HCT116 (cell line): Measurements from ENCODE around the gene EDEM1. TPM values are rescaled to one million over a fixed set of nuclear protein-coding genes. Genes with fewer than 3 reads are reported as not detected.

Experiments used
- ATAC-seq: fragments of 200-7000 bp; cut with Tn5 transposase; 2 replicates; pipeline ENCODE4 v1.9.1; 2020; ENCODE audit warnings: mild to moderate bottlenecking, moderate library complexity
- BruUV-seq: library from RNA; stranded (reverse); fragments of 400-500 nt; replicated peaks from 2 replicates; lab custom pipeline; 2021; lab: Mats Ljungman, UMichigan
- CTCF ChIA-PET: fragments of 300-600 bp; sonication (Branson Sonifier 250); formaldehyde crosslinking; loops from one replicate; lab custom pipeline; 2021; ENCODE audit warnings: antibody characterized with exemption; lab: Charles Lee
- POLR2A ChIA-PET: fragments of 300-600, 350-600 bp; sonication (Branson Sonifier 250); formaldehyde crosslinking; loops from one replicate; lab custom pipeline; 2021; ENCODE audit warnings: antibody characterized with exemption; lab: Charles Lee
- RAD21 ChIA-PET, 2 experiments: fragments of 300-600 bp; sonication (Branson Sonifier 250); formaldehyde crosslinking; loops; one replicate each; lab custom pipeline; 2023; ENCODE audit warnings: low total read pairs in 2 of 2; ENCODE audit not compliant: uncharacterized antibody in 2 of 2, unreplicated experiment in 2 of 2, low non-redundant PET in 1 of 2; lab: Charles Lee
- DNase-seq: peaks from one replicate; pipeline ENCODE4 v3.0.0-alpha.2; 2010; ENCODE audit warnings: low read depth, low spot score
- H2AFZ ChIP-seq: fragments of 200-600 bp; shearing (Covaris generic), sonication (generic); 2 replicates; pipeline ENCODE4 v1.6.1; 2017; ENCODE audit warnings: low read depth, mixed run types, mixed read lengths, antibody characterized with exemption, low read length; ENCODE audit not compliant: poor library complexity, severe bottlenecking
- H3K27ac ChIP-seq: 2 replicates; pipeline ENCODE4 v1.5.1; 2012; ENCODE audit warnings: low read depth, low read length
- H3K27me3 ChIP-seq: fragments of 200-600 bp; sonication (generic); 2 replicates; pipeline ENCODE4 v1.6.1; 2016; ENCODE audit warnings: mixed run types, low read length, mixed read lengths; ENCODE audit not compliant: insufficient read depth
- H3K36me3 ChIP-seq, 2 experiments: fragments of 200-500 bp in 1 of 2; fragments of 200-600 bp in 1 of 2; sonication (Bioruptor generic) in 1 of 2; sonication (generic) in 1 of 2; 2 replicates each; pipeline versions ENCODE4 v1.5.1 to v1.6.1; 2014 to 2016; ENCODE audit warnings: low read length in 2 of 2, inconsistent platforms in 1 of 2, mixed read lengths in 1 of 2, mixed run types in 1 of 2; ENCODE audit not compliant: insufficient read depth in 2 of 2, control insufficient read depth in 1 of 2
- H3K4me1 ChIP-seq, 2 experiments: fragments of 200-600 bp in 1 of 2; sonication (generic) in 1 of 2; 2 replicates each; pipeline versions ENCODE4 v1.5.1 to v1.6.1; 2012 to 2017; ENCODE audit warnings: low read length in 2 of 2, inconsistent platforms in 1 of 2, mild to moderate bottlenecking in 1 of 2, mixed read lengths in 1 of 2, mixed run types in 1 of 2, moderate library complexity in 1 of 2; ENCODE audit not compliant: insufficient read depth in 2 of 2, control insufficient read depth in 1 of 2
- H3K4me2 ChIP-seq: fragments of 200-600 bp; sonication (generic); 2 replicates; pipeline ENCODE4 v1.6.1; 2017; ENCODE audit warnings: mixed run types, low read length, mixed read lengths
- H3K4me3 ChIP-seq, 2 experiments: fragments of 200-600 bp in 1 of 2; sonication (generic) in 1 of 2; replicated peaks in 1 of 2; 2 replicates each; pipeline ENCODE4 v1.5.1; 2011 to 2016; ENCODE audit warnings: low read length in 2 of 2, control low read depth in 1 of 2, low read depth in 1 of 2, mild to moderate bottlenecking in 1 of 2, mixed read lengths in 1 of 2, mixed run types in 1 of 2
- H3K79me2 ChIP-seq: fragments of 200-600 bp; sonication (generic); 2 replicates; pipeline ENCODE4 v1.6.1; 2017; ENCODE audit warnings: mild to moderate bottlenecking, mixed run types, low read length, moderate library complexity, mixed read lengths; ENCODE audit not compliant: insufficient read depth
- H3K9ac ChIP-seq: fragments of 200-600 bp; sonication (generic); 2 replicates; pipeline ENCODE4 v1.6.1; 2016; ENCODE audit warnings: low read length, mixed read lengths
- H3K9me2 ChIP-seq: fragments of 200-600 bp; sonication (generic), shearing (Covaris generic); 2 replicates; pipeline ENCODE4 v1.6.1; 2017; ENCODE audit warnings: mixed run types, mild to moderate bottlenecking, moderate library complexity; ENCODE audit not compliant: insufficient read depth
- H3K9me3 ChIP-seq, 2 experiments: fragments of 200-500 bp in 1 of 2; fragments of 200-600 bp in 1 of 2; sonication (Bioruptor generic) in 1 of 2; sonication (generic) in 1 of 2; 2 replicates each; pipeline ENCODE4 v1.6.1; 2014 to 2017; ENCODE audit warnings: low read length in 2 of 2, mixed read lengths in 2 of 2, inconsistent platforms in 1 of 2, low read depth in 1 of 2, mild to moderate bottlenecking in 1 of 2, mixed run types in 1 of 2, moderate library complexity in 1 of 2; ENCODE audit not compliant: control insufficient read depth in 1 of 2, insufficient read depth in 1 of 2
- H4K20me1 ChIP-seq: fragments of 200-600 bp; sonication (generic), shearing (Covaris generic); 2 replicates; pipeline ENCODE4 v1.6.1; 2017; ENCODE audit warnings: mixed run types, mild to moderate bottlenecking, moderate library complexity; ENCODE audit not compliant: insufficient read depth
- CEBPB ChIP-seq: IDR thresholded peaks from 2 replicates; pipeline ENCODE4 v1.6.1; 2012; ENCODE audit warnings: low read depth
- EGR1 ChIP-seq: IDR thresholded peaks from 2 replicates; pipeline ENCODE4 v1.6.1; 2012; ENCODE audit warnings: low read depth
- ELF1 ChIP-seq: IDR thresholded peaks from 2 replicates; pipeline ENCODE4 v1.6.1; 2012; ENCODE audit warnings: low read depth, borderline replicate concordance
- EZH2 ChIP-seq: fragments of 200-600 bp; sonication (generic); IDR thresholded peaks from 2 replicates; pipeline ENCODE4 v1.6.1; 2017; ENCODE audit warnings: antibody characterized with exemption, mixed run types
- FOSL1 ChIP-seq: IDR thresholded peaks from 2 replicates; pipeline ENCODE4 v1.6.1; 2012; ENCODE audit warnings: low read depth
- JUND ChIP-seq: IDR thresholded peaks from 2 replicates; pipeline ENCODE4 v1.6.1; 2012
- POLR2A ChIP-seq: IDR thresholded peaks from 2 replicates; pipeline ENCODE4 v1.7.0; 2011; ENCODE audit warnings: borderline replicate concordance; ENCODE audit not compliant: insufficient read depth, insufficient read length; ENCODE audit errors: extremely low read depth
- RAD21 ChIP-seq: IDR thresholded peaks from 2 replicates; pipeline ENCODE4 v1.6.1; 2012; ENCODE audit warnings: low read depth, mild to moderate bottlenecking
- SRF ChIP-seq: IDR thresholded peaks from 2 replicates; pipeline ENCODE4 v1.6.1; 2012; ENCODE audit warnings: low read depth
- YY1 ChIP-seq: IDR thresholded peaks from 2 replicates; pipeline ENCODE4 v1.6.1; 2011; ENCODE audit warnings: low read length, low read depth, moderate library complexity, mild to moderate bottlenecking; ENCODE audit not compliant: insufficient replicate concordance; ENCODE audit errors: extremely low read depth
- ZFX ChIP-seq: fragments of 450-650 bp; IDR thresholded peaks from 2 replicates; pipeline ENCODE4 v1.6.1; 2017
- intact Hi-C: fragments of 100-400 bp; cut with micrococcal nuclease; formaldehyde crosslinking; loops from 2 replicates; pipeline ENCODE4 v1.10.0; 2022
- total RNA-seq: library from RNA; stranded (reverse); gene quantifications from one replicate; pipeline ENCODE4 v1.2.1, GENCODE V29; 2021; ENCODE audit not compliant: unreplicated experiment
- TF ChIP-seq, protein P1 (sequence below): IDR thresholded peaks from 2 replicates; pipeline ENCODE4 v1.6.1; 2011; ENCODE audit warnings: mild to moderate bottlenecking, low read length, moderate library complexity; ENCODE audit not compliant: insufficient replicate concordance; ENCODE audit errors: extremely low read depth
- TF ChIP-seq, protein P2 (sequence below), 3 experiments: fragments of 200-600 bp in 1 of 3; sonication (generic) in 1 of 3; IDR thresholded peaks in 2 of 3; conservative IDR thresholded peaks in 1 of 3; 2 replicates each; pipeline ENCODE4 v1.5.1; 2012 to 2017; ENCODE audit warnings: low read depth in 2 of 3, low read length in 2 of 3, antibody characterized with exemption in 1 of 3, borderline replicate concordance in 1 of 3, control low read depth in 1 of 3, mild to moderate bottlenecking in 1 of 3, mixed read lengths in 1 of 3, mixed run types in 1 of 3, moderate library complexity in 1 of 3; ENCODE audit not compliant: insufficient read depth in 1 of 3

Gene EDEM1
- total RNA-seq, 1 experiment from 2014 or later, result 23.7 TPM

- intact Hi-C loops, result no loop called here
- Histone ChIP-seq H3K27ac (no peak overlapping the region), H3K9me2 (no peaks in the 10 kb centered on the region), H3K9ac (no peak overlapping the region), H3K27me3 (no peaks in the 10 kb centered on the region), H3K79me2 (peaks cover 72% of the 10 kb centered on the region), H3K4me3 (no peak overlapping the region), H3K9me3 (no peaks in the 10 kb centered on the region), H3K4me1 (peaks cover 29 to 47% of the 10 kb centered on the region in 2 experiments), H3K4me2 (no peak overlapping the region), H4K20me1 (no peaks in the 10 kb centered on the region; the same call in 1 of the 2 replicates), H2AFZ (no peak overlapping the region), H3K36me3 (no peaks in the 10 kb centered on the region)
- DNase-seq (no peak), ATAC-seq (no peak)
- ChIA-PET RAD21 (no interaction called here), POLR2A (no interaction called here), CTCF (no interaction called here)
- TF ChIP-seq EGR1 (no peak), POLR2A (no peak), CEBPB (no peak), RAD21 (no peak), JUND (no peak), ELF1 (no peak), FOSL1 (no peak)
- BruUV-seq, result no TSS peak
Measured at GRCh38 chr3:5190147-5190791, 2.8 kb downstream of the EDEM1 start.

DNA sequence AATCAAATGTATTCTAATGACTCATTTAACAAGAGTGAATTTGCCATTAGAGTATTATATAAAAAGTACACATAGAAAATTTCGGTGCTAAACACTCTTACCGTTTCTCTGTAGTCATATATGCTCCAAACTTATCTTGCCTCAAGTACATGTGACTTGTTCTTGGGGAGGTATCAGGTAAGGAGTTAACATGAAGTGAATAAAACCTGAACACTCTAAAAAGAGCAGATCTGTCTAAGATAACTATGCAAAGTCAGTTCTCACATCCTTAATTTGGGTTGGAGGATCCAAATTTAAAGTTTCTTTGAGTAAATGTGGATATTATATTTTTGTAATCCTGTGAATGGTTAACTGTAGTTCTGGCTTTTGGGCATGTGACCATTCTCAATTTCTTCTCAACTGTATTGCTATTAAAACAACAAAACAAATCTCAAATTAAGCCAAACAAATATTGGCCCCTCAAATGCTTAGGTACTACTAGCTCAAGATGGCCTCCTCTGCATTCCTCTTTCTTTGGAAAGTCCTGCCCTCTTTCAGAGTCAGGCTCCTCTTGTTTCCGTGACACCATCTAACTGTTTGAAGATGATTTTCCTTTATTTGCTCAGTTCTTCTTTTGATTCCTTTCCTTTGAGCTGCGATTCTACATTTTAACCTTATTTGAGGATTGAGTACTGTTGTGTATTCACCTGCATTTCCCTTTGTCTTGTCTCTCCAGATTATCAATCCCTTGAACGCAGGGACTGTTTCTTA is 4.2 kb downstream of the EDEM1 start:
- intact Hi-C loops, result no loop called here
- Histone ChIP-seq H3K4me1 (peaks cover 43 to 56% of the 10 kb centered on the region in 2 experiments), H3K9me2 (no peaks in the 10 kb centered on the region), H3K4me3 (no peak overlapping the region), H3K79me2 (peaks cover 85% of the 10 kb centered on the region), H3K9ac (no peak overlapping the region), H3K36me3 (no peaks in the 10 kb centered on the region), H3K4me2 (no peak overlapping the region), H4K20me1 (no peaks in the 10 kb centered on the region; the same call in 1 of the 2 replicates), H2AFZ (no peak overlapping the region), H3K27ac (no peak overlapping the region), H3K9me3 (no peaks in the 10 kb centered on the region), H3K27me3 (no peaks in the 10 kb centered on the region)
- DNase-seq, result no peak
- RAD21 ChIA-PET, result no interaction called here
- CTCF ChIA-PET, result no interaction called here
- POLR2A ChIA-PET, result no interaction called here
- ATAC-seq, result no peak
- BruUV-seq, result no TSS peak
- TF ChIP-seq EZH2 (no peak), ZFX (no peak), YY1 (no peak), SRF (no peak), JUND (no peak), RAD21 (no peak)
- TF ChIP-seq, protein P1, sequence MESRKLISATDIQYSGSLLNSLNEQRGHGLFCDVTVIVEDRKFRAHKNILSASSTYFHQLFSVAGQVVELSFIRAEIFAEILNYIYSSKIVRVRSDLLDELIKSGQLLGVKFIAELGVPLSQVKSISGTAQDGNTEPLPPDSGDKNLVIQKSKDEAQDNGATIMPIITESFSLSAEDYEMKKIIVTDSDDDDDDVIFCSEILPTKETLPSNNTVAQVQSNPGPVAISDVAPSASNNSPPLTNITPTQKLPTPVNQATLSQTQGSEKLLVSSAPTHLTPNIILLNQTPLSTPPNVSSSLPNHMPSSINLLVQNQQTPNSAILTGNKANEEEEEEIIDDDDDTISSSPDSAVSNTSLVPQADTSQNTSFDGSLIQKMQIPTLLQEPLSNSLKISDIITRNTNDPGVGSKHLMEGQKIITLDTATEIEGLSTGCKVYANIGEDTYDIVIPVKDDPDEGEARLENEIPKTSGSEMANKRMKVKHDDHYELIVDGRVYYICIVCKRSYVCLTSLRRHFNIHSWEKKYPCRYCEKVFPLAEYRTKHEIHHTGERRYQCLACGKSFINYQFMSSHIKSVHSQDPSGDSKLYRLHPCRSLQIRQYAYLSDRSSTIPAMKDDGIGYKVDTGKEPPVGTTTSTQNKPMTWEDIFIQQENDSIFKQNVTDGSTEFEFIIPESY, result no peak
- TF ChIP-seq, protein P2, sequence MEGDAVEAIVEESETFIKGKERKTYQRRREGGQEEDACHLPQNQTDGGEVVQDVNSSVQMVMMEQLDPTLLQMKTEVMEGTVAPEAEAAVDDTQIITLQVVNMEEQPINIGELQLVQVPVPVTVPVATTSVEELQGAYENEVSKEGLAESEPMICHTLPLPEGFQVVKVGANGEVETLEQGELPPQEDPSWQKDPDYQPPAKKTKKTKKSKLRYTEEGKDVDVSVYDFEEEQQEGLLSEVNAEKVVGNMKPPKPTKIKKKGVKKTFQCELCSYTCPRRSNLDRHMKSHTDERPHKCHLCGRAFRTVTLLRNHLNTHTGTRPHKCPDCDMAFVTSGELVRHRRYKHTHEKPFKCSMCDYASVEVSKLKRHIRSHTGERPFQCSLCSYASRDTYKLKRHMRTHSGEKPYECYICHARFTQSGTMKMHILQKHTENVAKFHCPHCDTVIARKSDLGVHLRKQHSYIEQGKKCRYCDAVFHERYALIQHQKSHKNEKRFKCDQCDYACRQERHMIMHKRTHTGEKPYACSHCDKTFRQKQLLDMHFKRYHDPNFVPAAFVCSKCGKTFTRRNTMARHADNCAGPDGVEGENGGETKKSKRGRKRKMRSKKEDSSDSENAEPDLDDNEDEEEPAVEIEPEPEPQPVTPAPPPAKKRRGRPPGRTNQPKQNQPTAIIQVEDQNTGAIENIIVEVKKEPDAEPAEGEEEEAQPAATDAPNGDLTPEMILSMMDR (IDR thresholded peaks at IDR 0.05 in 2 of 3, conservative IDR thresholded peaks at IDR 0.05 in 1 of 3; ENCODE audit: borderline replicate concordance in 1 of 3, insufficient read depth in 1 of 3, low read depth in 2 of 3, low read length in 2 of 3), result no peak
